ENCODE data around the gene MYO3B. TPM values are rescaled to one million over a fixed set of nuclear protein-coding genes. Genes with fewer than 3 reads are reported as not detected.

MYO3B gene
- total and polyA plus RNA-seq, 7 donors: 0.34 TPM; not detected in 6

GRCh38 chr2:170701011-170701410 is 523.1 kb downstream of the MYO3B start:
- TF ChIP-seq POLR2A (IDR thresholded peaks at IDR 0.05) (no peak), POLR2AphosphoS5 (IDR thresholded peaks at IDR 0.05) (no peak), EP300 (IDR thresholded peaks at IDR 0.05) (no peak)
- TF ChIP-seq, protein P1, sequence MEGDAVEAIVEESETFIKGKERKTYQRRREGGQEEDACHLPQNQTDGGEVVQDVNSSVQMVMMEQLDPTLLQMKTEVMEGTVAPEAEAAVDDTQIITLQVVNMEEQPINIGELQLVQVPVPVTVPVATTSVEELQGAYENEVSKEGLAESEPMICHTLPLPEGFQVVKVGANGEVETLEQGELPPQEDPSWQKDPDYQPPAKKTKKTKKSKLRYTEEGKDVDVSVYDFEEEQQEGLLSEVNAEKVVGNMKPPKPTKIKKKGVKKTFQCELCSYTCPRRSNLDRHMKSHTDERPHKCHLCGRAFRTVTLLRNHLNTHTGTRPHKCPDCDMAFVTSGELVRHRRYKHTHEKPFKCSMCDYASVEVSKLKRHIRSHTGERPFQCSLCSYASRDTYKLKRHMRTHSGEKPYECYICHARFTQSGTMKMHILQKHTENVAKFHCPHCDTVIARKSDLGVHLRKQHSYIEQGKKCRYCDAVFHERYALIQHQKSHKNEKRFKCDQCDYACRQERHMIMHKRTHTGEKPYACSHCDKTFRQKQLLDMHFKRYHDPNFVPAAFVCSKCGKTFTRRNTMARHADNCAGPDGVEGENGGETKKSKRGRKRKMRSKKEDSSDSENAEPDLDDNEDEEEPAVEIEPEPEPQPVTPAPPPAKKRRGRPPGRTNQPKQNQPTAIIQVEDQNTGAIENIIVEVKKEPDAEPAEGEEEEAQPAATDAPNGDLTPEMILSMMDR (IDR thresholded peaks at IDR 0.05): no peak
- H3K4me3 ChIP-seq: no peak overlapping the region
- 80% methylated on average over 4 of the region's 4 CpGs for WGBS, 2 donors

GRCh38 chr2:170703776-170704476 is 526.0 kb downstream of the MYO3B start:
- WGBS, 2 donors: 84 to 94% methylated on average over 4 of the region's 4 CpGs
- TF ChIP-seq, protein P1 (IDR thresholded peaks at IDR 0.05): no peak
- TF ChIP-seq POLR2AphosphoS5 (IDR thresholded peaks at IDR 0.05) (no peak), EP300 (IDR thresholded peaks at IDR 0.05) (no peak), POLR2A (IDR thresholded peaks at IDR 0.05) (no peak)
- H3K9me3 ChIP-seq: no peaks in the 10 kb centered on the region
- H3K36me3 ChIP-seq: no peaks in the 10 kb centered on the region
- H3K27ac ChIP-seq: no peak overlapping the region
- no peak for DNase-seq
- no peaks in the 10 kb centered on the region for H3K27me3 ChIP-seq
- no peak overlapping the region for H3K4me3 ChIP-seq
- no peaks in the 10 kb centered on the region for H3K4me1 ChIP-seq
- intact Hi-C loops (cut with DNase I): no loop called here

More at GRCh38 chr2:170701011-170701410, 523.1 kb downstream of the MYO3B start:
- Histone ChIP-seq H3K9me3 (no peaks in the 10 kb centered on the region), H3K36me3 (no peaks in the 10 kb centered on the region), H3K4me1 (no peaks in the 10 kb centered on the region), H3K27me3 (no peaks in the 10 kb centered on the region), H3K27ac (no peak overlapping the region)
- no peak for DNase-seq
- intact Hi-C loops (cut with DNase I): no loop called here

Small RNA genes within 50 kb of the gene (small RNA-seq; reads per million reads assigned to genes)
- gene RF02271: 0 reads per million in 3 donors

Data from sigmoid colon (tissue), 7 donors.